Muscle layer of colon (tissue), 2 donors: ENCODE results near the gene ELAC2.

Experiments
- H3K27ac ChIP-seq: one replicate; pipeline ENCODE4 v1.7.0; 2013; ENCODE audit warnings: low read depth, mild to moderate bottlenecking, low read length, moderate library complexity
- H3K27me3 ChIP-seq, 2 donors: one replicate each; pipeline ENCODE4 v1.7.0; 2013; ENCODE audit warnings: low read length in 2 of 2, mild to moderate bottlenecking in 2 of 2; ENCODE audit not compliant: insufficient read depth in 2 of 2, control insufficient read depth in 1 of 2
- H3K36me3 ChIP-seq: one replicate; pipeline ENCODE4 v1.7.0; 2013; ENCODE audit warnings: mild to moderate bottlenecking, low read length; ENCODE audit not compliant: insufficient read depth
- H3K4me1 ChIP-seq: one replicate; pipeline ENCODE4 v1.7.0; 2013; ENCODE audit warnings: mild to moderate bottlenecking, low read length; ENCODE audit not compliant: insufficient read depth
- H3K4me3 ChIP-seq, 2 donors: one replicate each; pipeline ENCODE4 v1.7.0; 2013; ENCODE audit warnings: low read length in 2 of 2, low read depth in 1 of 2, mild to moderate bottlenecking in 1 of 2, moderate library complexity in 1 of 2
- H3K9ac ChIP-seq: one replicate; pipeline ENCODE4 v1.7.0; 2013; ENCODE audit warnings: low read length
- H3K9me3 ChIP-seq: one replicate; pipeline ENCODE4 v1.7.0; 2013; ENCODE audit warnings: mild to moderate bottlenecking, low read length
- donor health status: abdominal sarcoma.
- donor health status: Adenocarcinoma of cecum.

ELAC2 gene

DNA sequence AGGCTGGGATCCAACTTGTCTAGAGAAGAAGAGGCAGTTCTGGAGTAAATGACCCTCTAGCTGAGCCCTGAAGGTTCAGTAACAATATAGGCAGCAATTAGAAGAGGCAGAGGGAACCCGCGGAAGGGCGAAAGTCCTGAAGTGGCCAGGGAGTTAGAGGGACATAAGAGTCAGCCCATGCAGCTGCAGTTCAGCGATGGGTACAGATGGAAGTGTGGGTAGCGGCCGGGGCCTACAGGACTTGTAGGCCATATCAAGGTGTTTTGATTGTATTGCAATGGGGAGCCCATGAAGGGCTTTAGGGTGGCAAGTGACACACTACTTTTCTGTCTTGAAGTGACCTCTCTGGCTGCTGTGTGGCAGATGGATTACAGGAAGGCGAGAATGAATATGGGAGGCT is 3.0 kb downstream of the ELAC2 start:
- Histone ChIP-seq H3K9me3 (no peaks in the 10 kb centered on the region), H3K9ac (no peak overlapping the region), H3K36me3 (peaks cover 63% of the 10 kb centered on the region), H3K4me1 (peaks cover 14% of the 10 kb centered on the region), H3K4me3 (no peak overlapping the region), H3K27me3 (no peaks in the 10 kb centered on the region), H3K27ac (no peak overlapping the region)

DNA sequence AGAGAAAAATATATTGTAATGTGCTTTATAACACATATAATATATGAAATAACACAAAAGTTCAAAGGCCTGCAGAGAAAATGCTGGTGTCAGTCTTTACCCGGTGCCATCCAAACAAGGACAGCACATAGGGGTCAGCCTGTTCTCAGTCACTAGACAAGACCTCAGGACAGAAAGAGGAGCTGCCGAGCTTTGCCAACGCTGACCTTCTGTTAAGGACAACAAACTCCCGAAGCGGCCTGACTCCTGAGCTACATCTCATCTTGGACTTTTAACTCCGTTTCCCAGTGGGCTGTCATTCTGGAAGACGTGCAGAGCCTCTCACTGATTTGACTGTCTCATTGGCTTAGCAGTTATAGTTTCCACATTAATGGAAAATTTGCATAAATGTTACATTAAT is 6.9 kb downstream of the ELAC2 start:
- H3K9me3 ChIP-seq: no peaks in the 10 kb centered on the region
- peaks cover 2% of the 10 kb centered on the region for H3K4me1 ChIP-seq
- H3K36me3 ChIP-seq: peaks cover 57% of the 10 kb centered on the region
- H3K27ac ChIP-seq: no peak overlapping the region
- H3K27me3 ChIP-seq: no peaks in the 10 kb centered on the region
- H3K4me3 ChIP-seq: no peak overlapping the region
- H3K9ac ChIP-seq: no peak overlapping the region

GRCh38 chr17:13008461-13008860 is 9.4 kb downstream of the ELAC2 start:
- Histone ChIP-seq H3K4me3 (no peak overlapping the region), H3K9me3 (no peaks in the 10 kb centered on the region), H3K36me3 (peaks cover 56% of the 10 kb centered on the region), H3K4me1 (no peaks in the 10 kb centered on the region), H3K27me3 (no peaks in the 10 kb centered on the region), H3K9ac (no peak overlapping the region), H3K27ac (no peak overlapping the region)

DNA sequence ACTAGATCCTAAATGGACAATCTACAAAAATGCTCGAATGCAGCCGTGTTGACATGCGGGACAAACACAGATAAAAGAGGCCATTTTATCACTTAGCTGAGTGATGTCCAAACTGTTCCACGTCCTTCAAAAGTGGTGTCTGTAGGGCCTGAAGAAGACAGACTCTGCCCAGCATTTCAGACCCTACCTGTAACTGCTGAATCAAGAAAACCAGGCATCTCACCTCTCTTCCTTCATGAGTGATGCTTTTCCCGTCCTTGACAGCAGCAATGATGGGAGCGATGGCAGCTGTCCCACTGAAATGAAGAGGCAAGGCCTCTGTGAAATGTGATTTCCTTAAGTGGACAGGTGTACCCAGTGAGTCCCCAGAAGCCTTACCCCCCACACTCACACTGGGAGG is 12.3 kb downstream of the ELAC2 start:
- Histone ChIP-seq H3K4me1 (peaks cover 6% of the 10 kb centered on the region), H3K27ac (no peak overlapping the region), H3K27me3 (no peaks in the 10 kb centered on the region), H3K9ac (no peak overlapping the region), H3K4me3 (no peak overlapping the region), H3K9me3 (no peaks in the 10 kb centered on the region), H3K36me3 (peaks cover 51% of the 10 kb centered on the region)

DNA sequence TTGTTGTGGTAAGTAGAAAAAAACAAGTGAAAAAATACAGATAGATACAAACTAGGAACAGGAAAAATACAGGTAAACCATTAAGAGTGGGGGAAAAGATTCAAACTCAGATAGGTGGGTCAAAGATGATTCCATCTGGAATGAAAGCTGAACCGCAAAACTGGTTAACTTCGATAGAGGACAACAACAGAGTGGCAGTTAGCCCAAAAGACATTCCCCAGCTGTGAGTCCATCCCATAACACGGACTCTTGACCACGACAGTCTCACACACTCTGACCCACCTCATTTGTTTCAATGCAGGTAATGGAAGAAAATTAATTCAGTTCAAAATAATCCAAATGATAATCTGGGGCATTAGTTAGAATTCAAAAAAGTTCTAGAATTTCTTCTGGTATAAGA is 13.5 kb downstream of the ELAC2 start:
- Histone ChIP-seq H3K4me3 (no peak overlapping the region), H3K36me3 (peaks cover 56% of the 10 kb centered on the region), H3K27ac (no peak overlapping the region), H3K27me3 (no peaks in the 10 kb centered on the region), H3K9me3 (no peaks in the 10 kb centered on the region), H3K9ac (no peak overlapping the region), H3K4me1 (peaks cover 6% of the 10 kb centered on the region)

- Histone ChIP-seq H3K36me3 (peaks cover 61% of the 10 kb centered on the region), H3K27ac (no peak overlapping the region), H3K4me1 (peaks cover 6% of the 10 kb centered on the region), H3K9ac (no peak overlapping the region), H3K27me3 (no peaks in the 10 kb centered on the region), H3K9me3 (no peaks in the 10 kb centered on the region), H3K4me3 (no peak overlapping the region)
Observed at GRCh38 chr17:13003927-13004326, 13.9 kb downstream of the ELAC2 start.

GRCh38 chr17:13003454-13003851 is 14.4 kb downstream of the ELAC2 start:
- no peak overlapping the region for H3K27ac ChIP-seq
- H3K4me3 ChIP-seq: no peak overlapping the region
- no peaks in the 10 kb centered on the region for H3K27me3 ChIP-seq
- H3K9me3 ChIP-seq: no peaks in the 10 kb centered on the region
- H3K36me3 ChIP-seq: peaks cover 65% of the 10 kb centered on the region
- peaks cover 6% of the 10 kb centered on the region for H3K4me1 ChIP-seq
- no peak overlapping the region for H3K9ac ChIP-seq

- Histone ChIP-seq H3K27ac (no peak overlapping the region), H3K27me3 (no peaks in the 10 kb centered on the region), H3K9ac (no peak overlapping the region), H3K4me1 (peaks cover 6% of the 10 kb centered on the region), H3K4me3 (no peak overlapping the region), H3K36me3 (peaks cover 71% of the 10 kb centered on the region), H3K9me3 (no peaks in the 10 kb centered on the region)
Observed at GRCh38 chr17:13002761-13003453, 14.9 kb downstream of the ELAC2 start.

DNA sequence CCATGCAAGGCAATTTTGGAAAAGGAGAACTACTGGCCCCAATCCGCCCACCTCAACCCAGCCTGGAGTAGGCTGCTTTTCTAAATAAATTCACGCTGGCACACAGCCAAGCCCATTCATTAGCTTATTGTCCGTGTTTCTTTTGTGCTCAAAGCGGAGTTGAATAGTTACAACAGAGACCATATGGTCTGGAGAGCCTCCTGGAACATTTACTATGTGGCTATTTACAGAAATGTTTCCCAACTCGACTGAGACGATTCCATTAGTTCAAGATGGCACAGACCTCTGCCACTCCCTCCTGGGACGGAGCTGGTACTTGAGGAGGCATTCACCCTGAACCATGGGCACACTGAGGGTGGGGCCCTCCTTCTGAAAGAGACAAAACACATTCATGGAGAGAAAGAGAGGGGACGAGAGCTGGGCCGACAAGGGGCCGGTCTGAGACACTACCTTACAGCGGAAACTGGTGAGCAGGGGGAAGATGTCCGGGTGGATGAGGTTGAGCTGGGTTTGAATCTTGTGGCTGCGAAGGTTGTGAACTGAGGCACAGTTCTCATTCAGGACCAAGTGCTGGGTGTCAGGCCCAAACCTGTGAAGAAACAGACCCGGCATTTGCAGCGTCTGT is 15.7 kb downstream of the ELAC2 start:
- no peak overlapping the region for H3K4me3 ChIP-seq
- H3K27ac ChIP-seq: no peak overlapping the region
- H3K9me3 ChIP-seq: no peaks in the 10 kb centered on the region
- H3K9ac ChIP-seq: no peak overlapping the region
- H3K27me3 ChIP-seq: no peaks in the 10 kb centered on the region
- peaks cover 79% of the 10 kb centered on the region for H3K36me3 ChIP-seq
- H3K4me1 ChIP-seq: peaks cover 6% of the 10 kb centered on the region

- peaks cover 6% of the 10 kb centered on the region for H3K4me1 ChIP-seq
- H3K4me3 ChIP-seq: no peak overlapping the region
- H3K9me3 ChIP-seq: no peaks in the 10 kb centered on the region
- H3K36me3 ChIP-seq: peaks cover 92% of the 10 kb centered on the region
- no peak overlapping the region for H3K27ac ChIP-seq
- no peak overlapping the region for H3K9ac ChIP-seq
- no peaks in the 10 kb centered on the region for H3K27me3 ChIP-seq
Observed at GRCh38 chr17:13000561-13000960, 17.3 kb downstream of the ELAC2 start.

GRCh38 chr17:12998874-12999273 is 19.0 kb downstream of the ELAC2 start:
- peaks cover 6% of the 10 kb centered on the region for H3K4me1 ChIP-seq
- no peak overlapping the region for H3K9ac ChIP-seq
- H3K36me3 ChIP-seq: peaks cover 91% of the 10 kb centered on the region
- H3K4me3 ChIP-seq: no peak overlapping the region
- H3K9me3 ChIP-seq: no peaks in the 10 kb centered on the region
- H3K27me3 ChIP-seq: no peaks in the 10 kb centered on the region
- no peak overlapping the region for H3K27ac ChIP-seq

DNA sequence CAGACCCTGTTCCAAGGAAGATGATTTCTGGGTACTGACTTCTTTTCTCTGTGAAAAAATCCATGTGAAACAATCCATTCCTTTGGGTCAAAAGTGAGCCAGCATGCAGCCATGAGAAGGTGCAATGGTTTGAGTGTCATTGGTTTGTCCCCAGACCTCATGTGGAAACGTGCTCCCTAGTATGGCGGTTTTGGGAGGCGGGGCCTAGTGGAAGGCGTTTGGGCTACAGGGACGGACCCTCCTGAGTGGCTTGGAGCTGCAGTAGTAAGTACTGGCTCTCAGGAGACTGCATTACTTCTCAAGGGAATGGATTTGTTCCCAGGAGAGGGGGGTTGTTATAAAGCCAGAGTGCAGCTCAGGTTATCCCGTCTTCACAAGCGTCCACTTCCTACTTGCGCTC is 19.4 kb downstream of the ELAC2 start:
- peaks cover 90% of the 10 kb centered on the region for H3K36me3 ChIP-seq
- no peak overlapping the region for H3K27ac ChIP-seq
- H3K9me3 ChIP-seq: no peaks in the 10 kb centered on the region
- H3K4me1 ChIP-seq: peaks cover 6% of the 10 kb centered on the region
- H3K4me3 ChIP-seq: no peak overlapping the region
- H3K9ac ChIP-seq: no peak overlapping the region
- H3K27me3 ChIP-seq: no peaks in the 10 kb centered on the region
